Common myeloid progenitor, CD34-positive (primary cell): ENCODE measurements around the gene MICU1.

ENCODE experiments used
- CTCF ChIA-PET: fragments of 350-600 bp; sonication (Branson Sonifier 250); formaldehyde crosslinking; loops from one replicate; lab custom pipeline; 2021; ENCODE audit warnings: antibody characterized with exemption; lab: Charles Lee
- POLR2A ChIA-PET: fragments of 350-600 bp; sonication (Branson Sonifier 250); formaldehyde crosslinking; loops from one replicate; lab custom pipeline; 2021; ENCODE audit warnings: antibody characterized with exemption; lab: Charles Lee
- DNase-seq, 3 donors: peaks; one replicate each; pipeline versions ENCODE4 v3.0.0 to v3.0.0-alpha.2; 2013
- H3K27ac ChIP-seq, 2 experiments: 1 replicate in 1 of 2; 2 replicates in 1 of 2; pipeline ENCODE4 v1.7.0; 2013; ENCODE audit warnings: inconsistent platforms in 2 of 2, low read length in 2 of 2, mild to moderate bottlenecking in 2 of 2, low read depth in 1 of 2, moderate library complexity in 1 of 2; ENCODE audit not compliant: severe bottlenecking in 2 of 2, insufficient read depth in 1 of 2, poor library complexity in 1 of 2
- H3K27me3 ChIP-seq, 5 experiments: replicated peaks in 2 of 5; 1 replicate in 3 of 5; 2 replicates in 2 of 5; pipeline versions ENCODE4 v1.6.1 to v1.7.0; 2013; ENCODE audit warnings: low read length in 4 of 5, mild to moderate bottlenecking in 2 of 5, moderate library complexity in 2 of 5, inconsistent platforms in 1 of 5; ENCODE audit not compliant: insufficient read depth in 5 of 5, control insufficient read depth in 4 of 5
- H3K36me3 ChIP-seq, 4 experiments: 1 replicate in 2 of 4; 2 replicates in 2 of 4; pipeline versions ENCODE4 v1.6.1 to v1.7.0; 2013; ENCODE audit warnings: low read length in 3 of 4, control low read depth in 1 of 4, mild to moderate bottlenecking in 1 of 4; ENCODE audit not compliant: control insufficient read depth in 4 of 4, insufficient read depth in 4 of 4
- H3K4me1 ChIP-seq, 4 experiments: 1 replicate in 3 of 4; 2 replicates in 1 of 4; pipeline versions ENCODE4 v1.6.1 to v1.7.1; 2013; ENCODE audit warnings: low read length in 3 of 4, mild to moderate bottlenecking in 3 of 4, control low read depth in 1 of 4, inconsistent platforms in 1 of 4, moderate library complexity in 1 of 4; ENCODE audit not compliant: control insufficient read depth in 4 of 4, insufficient read depth in 4 of 4; ENCODE audit errors: control extremely low read depth in 1 of 4
- H3K4me3 ChIP-seq, 7 experiments: 1 replicate in 4 of 7; 2 replicates in 3 of 7; pipeline versions ENCODE4 v1.5.1 to v1.7.0; 2013; ENCODE audit warnings: mild to moderate bottlenecking in 7 of 7, low read length in 6 of 7, moderate library complexity in 6 of 7, inconsistent platforms in 2 of 7, low read depth in 2 of 7, control low read depth in 1 of 7; ENCODE audit not compliant: insufficient read depth in 4 of 7, control insufficient read depth in 1 of 7; ENCODE audit errors: extremely low read depth in 1 of 7
- H3K9me3 ChIP-seq, 5 experiments: 1 replicate in 4 of 5; 2 replicates in 1 of 5; pipeline versions ENCODE4 v1.6.1 to v1.7.1; 2013; ENCODE audit warnings: low read length in 4 of 5, mild to moderate bottlenecking in 2 of 5, inconsistent platforms in 1 of 5, low read depth in 1 of 5, moderate library complexity in 1 of 5; ENCODE audit not compliant: control insufficient read depth in 4 of 5, insufficient read depth in 2 of 5; ENCODE audit errors: control extremely low read depth in 1 of 5
- WGBS: methylation state at CpG from one replicate; pipeline ENCODE4 v1.1.5; 2013; ENCODE audit not compliant: insufficient coverage; 5-methylcytosine and 5-hydroxymethylcytosine counted together

The MICU1 gene

GRCh38 chr10:72626444-72626754 lies 520 bp upstream of the MICU1 start:
- POLR2A ChIA-PET: no interaction called here
- peak overlapping the region in 1 of 2 experiments; percentile 74 for H3K27ac ChIP-seq
- DNase-seq: no peak
- no peaks in the 10 kb centered on the region for H3K36me3 ChIP-seq
- H3K27me3 ChIP-seq: no peaks in the 10 kb centered on the region
- peaks cover 3 to 16% (median 8%) of the 10 kb centered on the region in 4 experiments for H3K4me1 ChIP-seq
- H3K9me3 ChIP-seq: no peaks in the 10 kb centered on the region
- WGBS: no CpG with 5 or more reads among the region's 1 CpG
- CTCF ChIA-PET: no interaction called here
- peak overlapping the region in 6 of 7 experiments; percentile 95 to 100 (median 97) for H3K4me3 ChIP-seq

- peak in 1 of 3 donors; percentile 23 for DNase-seq
- no peaks in the 10 kb centered on the region for H3K9me3 ChIP-seq
- H3K4me1 ChIP-seq: peaks cover 3 to 16% (median 8%) of the 10 kb centered on the region in 4 experiments
- WGBS: 0% methylated on average over 9 of the region's 10 CpGs
- POLR2A ChIA-PET: interaction anchor here (0.5 to 0.6 kb wide), 2 partner anchors 16 to 40 kb away, joined by 3 read pairs; no protein-coding TSS in a partner anchor
- peaks cover 0 to 3% (median 0%) of the 10 kb centered on the region in 4 experiments for H3K36me3 ChIP-seq
- H3K27ac ChIP-seq: peak overlapping the region; percentile 52 to 90
- CTCF ChIA-PET: interaction anchor here (1.4 kb wide), 1 partner anchor 70 kb away, joined by 3 read pairs; no protein-coding TSS in a partner anchor
- H3K27me3 ChIP-seq: no peaks in the 10 kb centered on the region
- H3K4me3 ChIP-seq: peak overlapping the region; percentile 95 to 100 (median 97)
Measured at GRCh38 chr10:72625276-72625607, 637 bp downstream of the MICU1 start.

GRCh38 chr10:72622271-72622670 lies 3.6 kb downstream of the MICU1 start:
- Histone ChIP-seq H3K36me3 (peaks cover 0 to 3% (median 0%) of the 10 kb centered on the region in 4 experiments), H3K27me3 (no peaks in the 10 kb centered on the region), H3K27ac (no peak overlapping the region), H3K9me3 (no peaks in the 10 kb centered on the region), H3K4me1 (peaks cover 3 to 16% (median 8%) of the 10 kb centered on the region in 4 experiments), H3K4me3 (no peak overlapping the region)
- WGBS: no CpG with 5 or more reads among the region's 1 CpG
- no peak for DNase-seq
- CTCF ChIA-PET: no interaction called here
- POLR2A ChIA-PET: no interaction called here

- Histone ChIP-seq H3K36me3 (peaks cover 0 to 5% (median 0%) of the 10 kb centered on the region in 4 experiments), H3K4me1 (no peaks in the 10 kb centered on the region), H3K9me3 (peaks cover 0 to 6% (median 0%) of the 10 kb centered on the region in 5 experiments), H3K27ac (no peak overlapping the region), H3K27me3 (no peaks in the 10 kb centered on the region), H3K4me3 (no peak overlapping the region)
- ChIA-PET CTCF (interaction anchor here (1.2 kb wide), 1 partner anchor 252 kb away, joined by 3 read pairs; no protein-coding TSS in a partner anchor), POLR2A (no interaction called here)
- DNase-seq: no peak
- 100% methylated on average over 1 of the region's 1 CpG for WGBS
Measured at GRCh38 chr10:72616716-72617115, 9.2 kb downstream of the MICU1 start.

- Histone ChIP-seq H3K4me1 (no peaks in the 10 kb centered on the region), H3K27ac (no peak overlapping the region), H3K27me3 (no peaks in the 10 kb centered on the region), H3K36me3 (peaks cover 0 to 5% (median 0%) of the 10 kb centered on the region in 4 experiments), H3K9me3 (peaks cover 0 to 6% (median 0%) of the 10 kb centered on the region in 5 experiments), H3K4me3 (no peak overlapping the region)
- DNase-seq: no peak
- WGBS: no CpG with 5 or more reads among the region's 3 CpGs
- ChIA-PET POLR2A (no interaction called here), CTCF (no interaction called here)
Measured at GRCh38 chr10:72615970-72616369, 9.9 kb downstream of the MICU1 start.

GRCh38 chr10:72612203-72612826 lies 13.6 kb downstream of the MICU1 start:
- H3K27ac ChIP-seq: no peak overlapping the region
- H3K36me3 ChIP-seq: peaks cover 0 to 2% (median 1%) of the 10 kb centered on the region in 4 experiments
- ChIA-PET POLR2A (interaction anchor here (0.6 kb wide), 2 partner anchors 438 to 1236 kb away, joined by 3 to 4 read pairs; no protein-coding TSS in a partner anchor), CTCF (no interaction called here)
- no peaks in the 10 kb centered on the region for H3K4me1 ChIP-seq
- H3K27me3 ChIP-seq: no peaks in the 10 kb centered on the region
- no peak for DNase-seq
- 100% methylated on average over 2 of the region's 3 CpGs for WGBS
- H3K4me3 ChIP-seq: no peak overlapping the region
- H3K9me3 ChIP-seq: peaks cover 0 to 6% (median 0%) of the 10 kb centered on the region in 5 experiments

- CTCF ChIA-PET: interaction anchor here (0.6 kb wide), 1 partner anchor 752 kb away, joined by 3 read pairs; no protein-coding TSS in a partner anchor
- Histone ChIP-seq H3K4me1 (no peaks in the 10 kb centered on the region), H3K4me3 (no peak overlapping the region), H3K36me3 (peaks cover 0 to 2% (median 1%) of the 10 kb centered on the region in 4 experiments), H3K27me3 (no peaks in the 10 kb centered on the region), H3K27ac (no peak overlapping the region), H3K9me3 (peaks cover 0 to 6% (median 0%) of the 10 kb centered on the region in 5 experiments)
- peak in 1 of 3 donors; percentile 15 for DNase-seq
- 100% methylated on average over 2 of the region's 5 CpGs for WGBS
- POLR2A ChIA-PET: interaction anchor here (0.6 kb wide), 1 partner anchor 1235 kb away, joined by 4 read pairs; no protein-coding TSS in a partner anchor
Measured at GRCh38 chr10:72611783-72612182, 14.1 kb downstream of the MICU1 start.
